HG03039 (cell line): ENCODE measurements around the gene PARD6B.
"Not testable (repeated sequence)": the region's sequence is repeated elsewhere in the genome, so short reads cannot be mapped to it uniquely, and the experiment has no call there.

Source experiments
- ATAC-seq: cut with Tn5 transposase; IDR thresholded peaks from one replicate; pipeline ENCODE4 v1.9.1; 2021; ENCODE audit warnings: mild to moderate bottlenecking, moderate library complexity; ENCODE audit not compliant: unreplicated experiment

Gene PARD6B

GRCh38 chr20:50737352-50737751, 6.0 kb downstream of the PARD6B start:
- no peak for ATAC-seq

DNA sequence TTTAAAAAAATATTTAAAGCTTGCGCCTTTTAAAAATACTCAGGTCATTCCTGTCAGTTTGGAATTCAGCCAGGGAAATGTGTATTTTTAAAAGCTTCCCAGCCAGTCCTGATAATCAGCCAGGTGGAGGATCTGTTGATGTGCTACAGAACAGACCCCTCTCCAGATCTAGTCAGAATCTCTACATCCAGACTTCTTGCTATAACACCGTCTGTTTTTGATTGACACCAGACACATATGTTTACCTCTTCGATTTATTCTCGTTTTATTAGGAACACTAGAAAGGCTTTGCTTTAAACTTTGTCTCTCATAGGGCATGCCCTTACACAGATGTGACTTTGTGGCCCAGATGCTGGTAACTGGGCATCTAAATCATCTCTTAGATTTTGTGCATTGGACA, 11.7 kb downstream of the PARD6B start:
- no peak for ATAC-seq

- ATAC-seq: no peak
Measured at GRCh38 chr20:50744143-50744792, 12.9 kb downstream of the PARD6B start.

DNA sequence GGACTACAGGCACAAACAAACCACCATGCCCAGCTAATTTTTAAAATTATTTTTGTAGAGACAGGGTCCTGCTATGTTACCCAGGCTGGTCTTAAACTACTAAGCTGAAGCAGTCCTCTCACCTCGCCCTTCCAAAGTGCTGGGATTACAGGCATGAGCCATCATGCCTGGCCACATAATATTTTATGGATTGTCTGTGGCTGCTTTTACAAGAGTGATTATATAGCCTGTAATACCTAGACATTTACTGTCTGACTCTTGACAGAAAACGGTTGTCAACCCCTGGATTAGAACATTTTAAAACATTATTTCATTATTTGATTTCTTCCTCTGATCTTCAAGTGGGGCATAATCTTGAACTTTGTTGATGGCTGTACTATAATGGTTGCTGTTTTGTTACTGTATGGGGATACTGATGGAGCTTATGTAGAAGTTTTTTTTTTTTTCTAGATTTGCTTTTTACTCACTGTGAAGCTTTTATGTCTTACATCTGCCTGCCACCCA, 14.3 kb downstream of the PARD6B start:
- ATAC-seq: no peak

DNA sequence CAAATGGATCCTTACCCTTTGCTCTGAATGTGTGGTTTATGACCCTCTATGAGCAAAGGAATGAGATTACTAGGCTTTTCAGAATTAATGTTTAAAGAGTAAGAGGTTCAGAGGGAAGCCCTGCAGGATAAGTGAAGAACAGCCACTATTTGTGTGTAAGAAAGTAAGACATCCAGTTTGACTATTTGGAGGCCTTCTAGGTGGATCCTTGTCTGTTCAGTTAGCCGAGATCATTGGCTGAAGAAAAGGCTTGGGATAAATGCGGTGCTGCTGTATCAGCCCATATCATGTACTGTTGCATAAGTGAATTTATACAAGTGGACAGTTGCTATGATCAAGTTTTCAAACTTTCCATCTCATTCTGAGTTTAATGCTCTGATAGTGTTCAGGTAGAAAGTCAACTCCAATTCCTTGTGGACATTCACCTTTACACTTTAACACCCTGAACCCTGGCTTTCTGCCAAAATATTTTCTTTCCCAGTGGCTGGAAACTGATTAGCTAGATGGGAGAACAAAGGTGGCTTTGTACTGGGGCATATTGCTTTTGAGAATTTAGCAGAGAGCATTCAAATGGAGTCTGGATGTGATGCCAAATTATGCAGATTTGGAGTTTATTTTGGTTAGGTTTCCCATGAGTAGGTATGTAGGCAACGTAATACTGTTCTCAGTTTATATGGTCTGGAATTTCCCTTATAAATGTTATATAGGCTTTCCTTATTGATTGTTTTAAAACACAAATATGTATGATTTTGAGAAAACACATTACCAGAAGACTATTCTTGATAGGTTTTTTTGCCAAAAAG, 15.0 kb downstream of the PARD6B start:
- no peak for ATAC-seq

GRCh38 chr20:50747275-50747674, 15.9 kb downstream of the PARD6B start:
- no peak for ATAC-seq

GRCh38 chr20:50750145-50750671, 18.8 kb downstream of the PARD6B start:
- no peak for ATAC-seq

DNA sequence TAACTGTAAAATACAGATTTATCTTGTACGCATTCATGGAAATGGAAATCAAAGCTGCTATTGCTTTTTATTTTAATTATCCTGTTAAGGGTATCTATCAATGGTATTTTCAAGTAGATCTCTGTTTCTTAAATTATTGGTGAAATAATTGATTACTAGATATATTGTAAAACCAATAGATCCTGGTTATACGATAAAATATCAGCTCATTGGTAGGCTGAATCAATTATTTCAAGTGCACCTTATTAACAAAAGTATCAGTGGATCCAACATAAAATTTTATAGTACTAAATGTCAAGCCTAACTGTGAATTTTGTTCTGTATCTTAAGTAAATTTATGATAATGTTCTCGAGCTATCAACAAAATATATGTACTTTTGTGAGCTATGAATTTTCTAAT, 21.8 kb downstream of the PARD6B start:
- ATAC-seq: no peak

- no peak for ATAC-seq
Measured at GRCh38 chr20:50754420-50754819, 23.0 kb downstream of the PARD6B start.

- no peak for ATAC-seq
Measured at GRCh38 chr20:50756447-50756846, 25.1 kb downstream of the PARD6B start.

DNA sequence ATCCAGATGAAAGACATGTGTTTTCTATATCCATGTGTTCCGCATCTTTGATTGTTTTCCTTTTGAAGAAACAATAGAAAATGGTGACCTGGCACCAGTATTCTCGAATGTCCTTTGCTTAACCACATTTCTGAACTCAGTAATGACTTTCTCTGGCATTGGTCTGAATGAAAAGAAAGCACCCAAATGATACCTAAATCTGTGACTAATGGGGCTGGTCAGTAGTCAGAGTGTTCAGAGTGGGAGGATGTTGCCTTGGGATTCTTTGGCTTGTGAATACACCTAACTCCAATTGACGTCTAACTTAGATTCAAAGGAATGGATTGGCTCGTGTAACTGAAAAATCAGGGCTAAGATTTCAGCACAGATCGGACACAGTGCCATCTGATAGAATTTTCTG, 27.1 kb downstream of the PARD6B start:
- no peak for ATAC-seq

- ATAC-seq: no peak
Measured at GRCh38 chr20:50758992-50759391, 27.6 kb downstream of the PARD6B start.

DNA sequence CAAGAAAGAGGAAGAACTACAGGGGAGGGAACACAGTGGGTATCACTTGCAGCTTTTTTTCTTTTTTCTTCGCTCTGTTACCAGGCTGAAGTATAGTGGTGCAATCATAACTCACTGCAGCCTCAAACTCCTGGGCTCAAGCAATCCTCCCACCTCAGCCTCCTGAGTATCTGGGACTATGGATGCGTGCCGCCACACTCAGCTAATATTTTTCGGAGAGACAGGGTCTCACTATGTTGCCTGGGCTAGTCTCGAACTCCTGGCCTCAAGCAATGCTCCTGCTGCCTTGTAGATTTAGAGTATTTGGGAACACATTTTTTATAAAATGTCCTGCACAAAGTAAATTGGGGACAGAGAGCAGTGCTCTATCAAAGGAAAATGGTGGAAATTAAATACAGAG, 28.3 kb downstream of the PARD6B start:
- no peak for ATAC-seq

- ATAC-seq: no peak
Measured at GRCh38 chr20:50762045-50762422, 30.7 kb downstream of the PARD6B start.

DNA sequence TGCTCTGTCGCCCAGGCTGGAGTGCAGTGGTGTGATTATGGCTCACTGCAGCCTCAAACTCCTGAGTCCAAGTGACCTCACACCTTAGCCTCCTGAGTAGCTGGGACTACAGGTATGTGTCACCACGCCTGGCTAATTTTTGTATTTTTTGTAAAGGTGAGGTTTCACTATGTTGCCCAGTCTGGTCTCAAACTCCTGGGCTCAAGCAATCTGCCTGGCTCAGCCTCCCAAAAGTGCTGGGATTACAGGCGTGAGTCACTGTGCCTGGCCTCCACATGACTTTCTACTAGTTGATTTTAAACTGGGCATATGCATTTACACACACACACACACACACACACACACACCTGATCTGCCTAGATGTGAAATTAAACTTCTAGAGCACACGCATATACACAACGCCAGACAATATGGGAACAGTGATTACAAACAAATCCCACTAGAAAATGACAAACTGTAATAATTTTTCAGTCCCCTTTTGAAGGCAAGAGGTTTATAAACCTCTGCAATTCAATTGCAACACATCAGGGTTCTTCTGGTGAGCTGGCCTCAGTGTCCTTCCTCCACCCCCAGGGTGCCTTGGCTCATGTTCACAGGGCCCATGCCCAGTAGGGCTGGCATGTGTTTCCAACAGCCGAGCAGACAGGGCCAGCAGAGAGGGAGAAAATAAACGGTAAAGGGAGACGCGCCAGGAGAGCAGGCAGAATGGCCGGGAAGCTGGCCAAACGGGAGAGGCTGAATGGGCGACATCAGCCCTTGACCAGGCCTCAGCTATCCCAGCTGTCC, 31.2 kb downstream of the PARD6B start:
- ATAC-seq: no peak

GRCh38 chr20:50763550-50764458, 32.4 kb downstream of the PARD6B start:
- ATAC-seq: not testable (repeated sequence)

DNA sequence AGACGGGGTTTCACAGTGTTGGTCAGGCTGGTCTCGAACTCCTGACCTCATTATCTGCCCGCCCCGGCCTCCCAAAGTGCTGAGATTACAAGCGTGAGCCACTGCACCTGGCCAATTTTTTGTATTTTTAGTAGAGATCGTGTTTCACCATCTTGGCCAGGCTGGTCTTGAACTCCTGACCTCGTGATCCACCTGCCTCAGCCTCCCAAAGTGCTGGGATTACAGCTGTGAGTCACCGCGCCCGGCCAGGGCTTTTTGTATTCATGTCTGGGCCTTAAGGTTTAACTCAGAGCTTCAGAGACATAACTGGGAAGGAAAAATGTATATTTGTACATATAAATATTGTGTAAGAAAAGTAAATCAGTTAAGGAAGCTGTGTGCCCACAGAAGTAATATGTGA, 33.9 kb downstream of the PARD6B start:
- ATAC-seq: not testable (repeated sequence)

- no peak for ATAC-seq
Measured at GRCh38 chr20:50765674-50766073, 34.3 kb downstream of the PARD6B start.

DNA sequence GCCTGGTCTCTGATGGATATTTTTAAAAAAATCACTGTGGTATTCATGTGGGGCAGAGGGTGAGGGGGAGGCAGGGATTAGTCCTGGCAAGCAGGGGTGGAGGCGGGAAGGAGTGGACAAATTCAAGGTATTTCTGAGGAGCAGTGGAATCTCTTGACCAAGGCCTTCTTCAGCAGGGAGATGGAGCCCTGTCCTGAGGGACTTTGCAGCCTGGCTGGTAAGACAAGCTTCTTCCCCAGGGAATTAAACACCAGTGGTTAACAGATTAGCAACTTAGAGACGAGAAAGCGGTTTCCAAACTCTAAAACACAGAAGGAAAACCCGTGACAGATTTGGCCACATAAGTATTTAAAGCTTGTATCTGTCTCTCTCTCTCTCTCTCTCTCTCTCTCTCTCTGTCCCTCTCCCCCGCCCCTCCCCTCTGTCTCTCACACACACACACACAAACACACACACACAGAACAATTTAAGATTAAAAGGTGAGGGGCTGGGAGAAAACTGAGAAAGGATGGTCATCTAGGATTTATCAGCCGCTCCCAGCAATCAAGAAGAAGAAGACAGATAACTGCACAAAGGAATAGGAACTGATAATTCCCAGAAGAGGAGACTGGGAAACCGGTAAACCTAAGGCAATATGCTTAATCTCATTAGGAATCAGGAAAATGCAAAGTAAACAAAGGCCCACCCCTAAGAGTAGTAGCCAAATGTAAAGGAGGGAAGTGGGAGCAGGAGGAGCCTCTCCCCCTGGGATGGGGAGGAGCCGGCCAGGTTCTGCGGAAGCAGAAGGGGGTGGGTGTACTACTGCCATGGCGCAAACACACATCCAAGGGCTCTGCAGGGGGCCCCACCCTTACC, 35.8 kb downstream of the PARD6B start:
- not testable (repeated sequence) for ATAC-seq
